GM18498 (cell line): ENCODE data around the gene TPCN2.

Experiments used
- ATAC-seq: cut with Tn5 transposase; IDR thresholded peaks from one replicate; pipeline ENCODE4 v1.9.1; 2021; ENCODE audit warnings: mild to moderate bottlenecking, moderate library complexity; ENCODE audit not compliant: unreplicated experiment

TPCN2 gene

DNA sequence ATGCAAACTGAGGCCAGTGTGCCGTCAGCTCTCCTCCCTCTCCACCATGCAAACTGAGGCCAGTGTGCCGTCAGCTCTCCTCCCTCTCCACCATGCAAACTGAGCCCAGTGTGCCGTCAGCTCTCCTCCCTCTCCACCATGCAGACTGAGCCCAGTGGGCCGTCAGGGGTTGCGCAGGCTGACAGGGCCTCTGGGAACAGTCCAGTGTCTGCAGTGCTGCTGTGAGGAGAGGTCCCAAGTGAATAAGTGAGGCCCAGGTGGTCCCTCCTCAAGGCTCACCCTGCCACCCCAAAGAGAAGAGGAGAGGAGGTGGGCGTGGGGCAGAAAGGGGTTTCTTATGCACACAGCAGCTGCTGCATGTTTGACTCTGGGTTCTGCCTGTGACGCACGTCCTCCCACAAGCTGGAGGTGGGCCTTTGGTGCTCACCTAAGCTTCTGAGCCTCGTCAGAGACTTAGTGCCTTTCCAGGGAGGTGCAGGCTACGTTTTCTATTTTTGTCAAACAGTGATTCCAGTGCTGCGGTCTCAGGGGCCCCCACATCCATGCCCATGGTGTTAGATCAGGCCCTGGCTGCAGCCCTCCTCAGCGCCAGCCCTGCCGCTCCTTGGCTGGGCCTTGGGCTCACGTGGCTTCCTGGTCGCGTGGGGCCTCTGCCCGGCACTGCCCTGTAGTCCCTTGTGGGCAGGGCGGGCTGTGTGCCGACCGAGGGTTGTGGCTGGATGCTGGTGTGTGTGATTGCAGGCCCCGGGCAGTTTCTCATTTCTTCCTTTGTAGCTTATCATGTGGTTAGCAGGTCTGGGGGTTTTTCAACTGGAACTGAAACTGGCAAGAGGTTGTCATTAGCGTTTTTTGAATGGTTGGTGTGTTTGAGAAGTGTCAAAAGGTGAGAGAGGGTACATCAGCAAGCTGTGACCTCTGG is 7.1 kb downstream of the TPCN2 start:
- peak; percentile 86 for ATAC-seq

DNA sequence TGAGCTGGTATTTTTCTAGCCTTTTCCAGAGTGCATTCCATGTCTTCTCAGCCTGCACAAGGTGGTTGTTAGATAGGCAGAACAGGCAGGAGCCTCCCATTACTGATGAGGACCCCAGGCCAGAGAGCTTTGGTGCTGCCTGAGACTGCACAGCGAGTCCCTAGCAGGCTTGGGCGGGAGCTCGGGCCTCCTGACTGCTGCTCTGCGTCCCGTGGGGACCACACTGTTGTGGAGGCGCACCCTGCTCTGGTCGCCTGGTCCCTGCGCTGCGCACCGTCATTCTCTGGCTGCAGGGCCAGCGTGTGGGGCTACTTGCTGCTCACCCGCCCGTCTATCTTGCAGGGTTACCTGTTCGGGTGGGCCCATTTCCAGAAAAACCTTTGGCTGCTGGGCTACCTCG is 8.5 kb downstream of the TPCN2 start:
- ATAC-seq = no peak

DNA sequence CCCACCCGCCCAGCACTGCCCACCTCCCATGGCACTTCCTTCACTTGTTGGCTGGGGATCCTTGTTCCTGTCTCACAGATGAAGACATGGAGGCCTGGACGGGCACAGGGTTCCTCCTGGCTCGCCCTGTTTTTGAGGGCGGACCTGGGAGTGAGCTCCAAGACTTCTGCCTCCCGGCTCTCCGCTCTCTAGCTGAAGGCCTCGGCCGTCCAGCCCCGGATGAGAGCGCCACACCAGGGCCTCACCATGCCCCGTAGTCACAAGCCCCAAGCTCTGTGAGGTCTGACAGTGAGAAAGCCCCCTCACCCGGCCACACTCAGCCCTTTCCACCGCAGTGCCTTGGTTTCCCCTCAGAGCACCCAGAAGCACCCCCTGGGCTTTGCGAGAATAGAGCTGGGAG is 9.1 kb downstream of the TPCN2 start:
- ATAC-seq = no peak

DNA sequence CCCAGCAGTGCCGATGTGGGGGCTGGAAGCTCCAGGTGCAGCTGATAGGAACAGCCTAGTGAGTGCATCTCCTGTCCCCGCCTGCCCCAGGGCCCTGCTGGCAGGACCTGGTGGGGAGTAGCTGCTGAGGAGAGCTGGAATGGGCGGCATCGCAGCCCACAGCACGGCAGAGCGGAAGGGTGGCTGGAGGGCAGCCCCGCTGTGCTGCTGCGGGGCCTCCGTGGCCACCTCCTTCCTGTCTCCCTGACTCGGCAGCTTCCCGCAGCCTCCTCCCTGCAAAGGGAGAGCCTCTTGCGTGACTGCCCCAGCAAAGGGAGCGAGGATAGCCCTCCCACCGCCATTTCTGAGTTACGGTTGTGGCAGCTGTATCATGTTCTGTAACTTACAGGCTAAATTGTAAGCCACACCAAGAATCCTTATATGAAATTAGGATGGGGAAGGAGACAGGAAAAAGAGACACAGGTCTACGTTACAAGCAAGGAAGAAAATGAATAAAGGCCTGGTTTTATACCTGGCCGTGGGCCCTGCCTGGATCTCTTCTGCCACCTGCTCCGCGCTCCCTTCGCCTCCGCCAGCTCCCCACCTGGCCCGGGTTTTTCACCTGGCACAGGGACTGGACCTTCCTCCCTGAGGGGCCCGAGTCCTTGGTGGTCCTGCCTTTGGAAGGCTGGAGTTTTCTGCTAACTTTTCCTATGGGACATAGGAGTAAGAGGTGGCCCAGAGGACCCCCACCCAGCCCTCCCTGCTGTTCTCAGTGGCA is 10.0 kb downstream of the TPCN2 start:
- no peak for ATAC-seq

DNA sequence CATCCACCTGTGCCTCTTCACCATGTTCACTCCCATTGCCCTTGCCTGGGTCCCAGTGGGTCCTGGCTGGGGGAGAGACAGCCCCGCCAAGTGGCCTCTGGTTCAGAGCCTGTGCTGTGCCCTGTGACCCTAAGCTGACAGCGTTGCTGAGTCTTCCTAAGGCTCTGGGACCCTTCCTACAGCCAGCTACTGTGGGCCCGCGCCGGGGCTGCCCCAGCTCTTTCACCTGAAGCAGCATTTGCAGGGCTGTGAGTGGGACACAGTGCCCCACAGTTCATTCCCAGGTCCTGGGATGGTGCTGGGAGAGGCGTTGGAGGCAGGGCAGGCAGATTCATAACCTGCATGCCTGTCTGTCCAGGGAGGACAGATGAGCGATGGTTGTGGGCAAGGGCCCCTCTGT is 10.7 kb downstream of the TPCN2 start:
- ATAC-seq = no peak

DNA sequence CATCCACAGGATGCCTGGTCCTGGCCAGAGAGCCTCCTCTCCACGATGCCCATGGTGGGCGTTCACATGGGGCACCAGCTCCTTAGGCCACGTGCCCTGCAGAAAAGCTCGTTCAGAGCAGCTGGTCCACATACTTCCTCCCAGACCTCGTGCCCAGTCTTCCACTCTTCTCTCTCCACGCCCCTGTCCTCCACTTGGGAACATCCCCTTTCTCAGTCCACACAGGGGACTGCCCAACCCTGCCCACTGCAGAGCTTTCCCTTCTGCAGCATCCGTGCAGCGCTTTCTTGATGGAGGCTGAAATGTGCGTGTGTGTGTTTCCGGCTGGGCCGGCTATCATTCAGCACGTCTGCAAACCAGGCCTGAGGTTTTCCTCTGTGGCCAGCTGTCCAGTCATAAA is 11.3 kb downstream of the TPCN2 start:
- ATAC-seq = no peak

DNA sequence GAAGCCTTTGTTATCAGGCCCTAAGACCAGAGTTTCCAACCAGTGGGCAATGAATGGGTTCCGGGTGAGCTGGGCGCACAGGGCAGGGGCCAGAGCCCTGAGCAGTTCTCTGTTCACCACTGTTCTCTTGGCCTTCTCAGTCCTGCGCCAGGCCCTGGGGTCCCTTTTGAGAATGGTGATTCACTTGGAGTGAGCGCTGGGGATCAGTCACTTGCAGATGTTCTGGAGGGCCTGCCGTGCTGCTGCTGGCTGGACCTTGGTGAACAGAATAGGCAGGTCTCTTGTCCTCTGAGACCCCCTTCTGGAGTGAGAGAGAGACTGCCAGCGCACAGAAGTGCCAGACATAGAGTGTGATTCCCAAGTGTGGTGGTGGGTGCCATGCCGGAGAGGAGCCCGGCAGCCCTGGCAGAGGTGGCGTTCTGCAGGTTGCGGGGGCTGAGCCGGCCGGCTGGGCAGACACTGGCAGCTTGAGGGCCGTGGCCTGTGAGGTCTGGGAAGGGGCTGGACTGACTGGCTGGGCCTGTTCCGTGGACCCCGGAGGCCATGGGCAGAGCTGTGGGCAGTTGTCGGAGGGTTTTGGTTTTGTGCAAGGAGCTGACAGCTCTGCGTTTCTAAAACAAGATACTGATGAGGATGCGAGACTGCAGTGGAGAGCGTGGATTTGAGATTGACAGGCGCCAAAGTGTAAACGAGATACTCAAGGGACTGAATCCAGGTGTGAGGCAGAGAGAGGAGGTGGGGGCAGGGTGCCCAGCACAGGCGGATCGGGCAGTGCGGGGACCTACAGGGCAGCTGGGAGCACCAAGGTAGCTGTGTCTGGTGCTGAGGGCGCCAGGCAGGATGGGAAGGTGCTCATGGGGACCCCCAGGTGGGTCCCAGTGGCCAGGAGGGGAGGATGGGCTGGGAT is 12.3 kb downstream of the TPCN2 start:
- ATAC-seq = no peak

DNA sequence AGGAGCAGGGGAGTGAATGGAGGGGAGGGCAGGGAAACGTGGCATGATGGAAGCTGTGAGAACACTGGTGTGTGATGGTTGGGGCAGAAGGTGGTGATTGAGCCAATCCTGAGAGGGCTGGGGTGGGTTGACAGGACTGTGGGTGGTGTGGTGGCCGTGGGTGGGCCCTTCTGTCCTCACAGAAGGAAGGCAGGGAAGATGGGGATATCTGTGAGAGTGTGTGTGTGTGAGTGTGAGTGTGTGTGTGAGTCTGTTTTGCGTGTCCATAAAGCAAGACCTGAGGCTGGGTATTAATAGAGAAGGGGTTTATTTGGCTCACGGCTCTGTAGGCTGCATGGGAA is 13.0 kb downstream of the TPCN2 start:
- ATAC-seq = no peak

DNA sequence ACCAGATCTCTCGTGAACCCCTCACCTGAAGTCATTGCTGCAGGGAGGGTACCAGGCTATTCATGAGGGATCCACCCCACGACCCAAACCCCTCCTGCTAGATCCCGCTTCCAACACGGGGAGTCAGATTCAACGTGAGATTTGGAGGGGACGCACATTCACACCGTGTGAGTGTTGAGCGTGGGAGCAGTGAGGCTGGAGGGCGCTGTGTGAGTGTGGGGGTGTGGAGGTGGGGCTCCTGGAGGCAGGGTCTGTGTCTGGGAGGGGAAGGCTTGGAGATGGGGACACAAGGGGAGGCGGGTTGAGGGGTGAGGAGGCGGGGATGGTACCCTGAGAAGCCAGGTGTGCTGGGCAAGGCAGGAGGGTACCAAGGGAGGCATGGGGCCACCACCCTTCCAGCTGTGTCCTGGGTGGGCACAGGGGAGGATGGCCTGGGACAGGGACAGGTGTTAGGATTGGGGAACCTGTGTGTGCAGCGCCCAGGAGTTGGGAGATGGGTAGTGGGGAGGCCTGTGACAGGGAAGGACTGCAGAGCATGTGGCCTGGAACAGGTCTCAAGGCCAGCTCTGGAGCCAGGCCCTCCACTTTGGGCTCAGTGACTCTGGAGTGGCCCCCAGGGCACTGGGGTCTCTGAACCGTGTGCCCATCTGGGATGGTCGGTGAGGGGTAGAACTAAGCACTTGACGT is 13.6 kb downstream of the TPCN2 start:
- no peak for ATAC-seq

DNA sequence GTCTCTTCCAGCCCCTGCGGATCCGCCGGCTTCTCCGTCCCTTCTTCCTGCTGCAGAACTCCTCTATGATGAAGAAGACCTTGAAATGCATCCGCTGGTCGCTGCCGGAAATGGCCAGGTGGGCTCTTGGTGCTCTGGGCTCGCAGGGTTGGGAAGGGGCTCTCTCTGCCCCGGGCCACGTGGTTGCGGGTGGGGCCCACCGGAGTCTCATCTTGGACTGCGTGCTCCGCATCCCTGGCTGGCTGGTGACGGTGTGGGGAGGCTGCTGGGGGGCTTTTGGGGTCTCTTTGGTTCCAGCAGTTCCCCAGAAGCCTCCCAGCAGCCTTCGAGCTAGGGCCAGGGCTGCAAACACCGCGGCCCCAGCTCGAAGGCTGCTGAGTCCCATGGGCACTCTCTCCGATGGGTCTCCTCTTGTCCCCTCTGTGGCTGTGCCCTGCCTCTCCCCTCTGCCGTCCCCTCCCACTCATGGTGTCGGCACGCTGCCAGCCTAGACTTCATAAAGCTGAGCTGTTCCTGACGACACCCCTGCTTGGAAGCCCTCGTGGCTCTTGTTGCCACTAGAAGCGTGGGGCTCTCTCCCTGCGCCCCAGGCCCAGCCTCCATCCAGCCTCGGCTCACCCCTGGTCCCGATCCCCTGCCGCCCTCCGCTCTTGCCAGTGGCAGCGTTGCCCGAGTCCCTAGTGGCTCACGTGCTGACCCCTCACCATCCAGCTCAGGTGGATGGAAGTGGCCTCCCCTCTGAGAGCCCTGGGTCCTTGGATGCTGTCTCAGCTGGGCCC is 14.3 kb downstream of the TPCN2 start:
- ATAC-seq = no peak

DNA sequence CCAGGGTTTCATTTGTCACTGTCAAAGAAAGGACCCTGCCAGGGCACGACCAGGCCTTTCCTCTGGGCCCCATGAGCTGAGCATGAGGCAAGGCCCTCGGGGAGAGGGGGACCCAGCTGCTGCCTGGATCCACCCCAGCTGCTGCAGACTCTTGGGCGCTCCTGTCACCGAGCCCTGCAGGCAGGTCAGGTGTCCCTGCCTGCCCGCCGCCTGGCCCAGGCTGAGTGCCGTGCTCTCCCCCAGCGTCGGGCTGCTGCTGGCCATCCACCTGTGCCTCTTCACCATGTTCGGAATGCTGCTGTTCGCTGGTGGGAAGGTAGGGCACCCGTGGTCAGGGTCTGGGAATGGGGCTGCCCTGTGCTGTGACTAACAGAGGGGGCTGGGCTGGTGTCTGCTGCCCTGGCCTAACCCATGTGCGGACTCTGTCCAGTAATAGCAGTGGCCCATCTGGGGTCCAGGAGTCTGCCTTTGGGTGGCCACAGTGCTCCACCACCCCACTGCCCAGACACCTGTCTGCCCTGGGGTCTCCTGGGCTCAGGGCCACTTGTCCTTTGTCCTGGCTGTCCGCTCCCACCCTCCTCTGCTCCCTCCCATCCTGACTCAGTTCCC is 15.0 kb downstream of the TPCN2 start:
- no peak for ATAC-seq

DNA sequence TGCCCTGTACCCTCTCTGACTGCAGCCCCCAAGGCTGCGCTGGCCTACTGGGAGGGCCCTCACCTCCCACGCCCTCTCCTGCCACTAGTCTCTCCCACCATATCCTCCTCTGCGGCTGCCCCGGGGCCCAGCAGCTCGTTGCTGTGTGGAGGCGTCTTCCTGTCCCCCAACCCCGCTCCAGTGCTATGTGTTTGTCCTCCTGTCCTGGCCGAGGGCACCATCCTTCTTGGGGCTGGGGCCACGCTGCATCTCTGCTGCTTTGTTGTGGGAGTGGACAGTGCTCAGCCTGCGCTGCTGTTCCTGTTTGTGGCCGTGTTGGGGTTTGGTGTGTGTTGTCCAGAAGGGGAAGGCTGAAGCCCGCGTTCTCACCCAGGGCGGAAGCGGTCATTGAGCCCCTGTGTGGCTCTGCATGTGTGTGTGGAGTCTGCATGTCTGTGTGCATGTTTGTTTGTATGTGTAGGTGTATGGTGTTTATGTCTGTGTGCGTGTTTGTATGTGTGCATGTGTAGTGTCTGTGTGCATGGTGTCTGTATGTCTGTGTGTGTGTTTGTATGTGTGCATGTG is 15.7 kb downstream of the TPCN2 start:
- no peak for ATAC-seq

DNA sequence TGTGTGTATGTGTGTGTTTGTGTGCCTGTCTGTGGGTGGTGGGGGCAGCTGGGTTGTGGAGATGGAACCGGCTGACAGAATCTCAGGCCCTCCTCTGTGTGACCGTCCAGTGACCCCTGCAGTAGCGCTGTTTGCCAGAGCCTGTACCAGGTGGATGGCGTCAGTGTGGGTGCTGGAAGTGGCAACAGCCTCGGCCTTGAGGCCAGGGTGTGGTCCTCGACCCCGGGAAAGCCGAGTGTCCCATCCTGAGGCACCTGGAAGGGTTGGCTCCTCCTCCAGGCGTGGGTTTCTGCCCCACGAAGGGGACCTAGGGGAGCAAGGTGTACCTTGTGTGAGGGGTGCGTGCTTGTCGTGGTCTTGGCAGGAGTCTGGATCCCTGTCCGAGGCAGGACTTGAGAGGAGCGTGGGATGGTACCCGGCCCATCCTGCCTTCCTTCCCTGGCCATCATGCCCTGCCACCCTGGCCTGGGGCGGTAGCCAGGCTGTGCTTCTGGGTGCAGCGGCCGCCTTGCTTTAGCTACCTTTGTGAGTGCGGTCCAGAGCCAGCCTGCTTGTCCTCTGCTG is 16.5 kb downstream of the TPCN2 start:
- ATAC-seq = no peak

DNA sequence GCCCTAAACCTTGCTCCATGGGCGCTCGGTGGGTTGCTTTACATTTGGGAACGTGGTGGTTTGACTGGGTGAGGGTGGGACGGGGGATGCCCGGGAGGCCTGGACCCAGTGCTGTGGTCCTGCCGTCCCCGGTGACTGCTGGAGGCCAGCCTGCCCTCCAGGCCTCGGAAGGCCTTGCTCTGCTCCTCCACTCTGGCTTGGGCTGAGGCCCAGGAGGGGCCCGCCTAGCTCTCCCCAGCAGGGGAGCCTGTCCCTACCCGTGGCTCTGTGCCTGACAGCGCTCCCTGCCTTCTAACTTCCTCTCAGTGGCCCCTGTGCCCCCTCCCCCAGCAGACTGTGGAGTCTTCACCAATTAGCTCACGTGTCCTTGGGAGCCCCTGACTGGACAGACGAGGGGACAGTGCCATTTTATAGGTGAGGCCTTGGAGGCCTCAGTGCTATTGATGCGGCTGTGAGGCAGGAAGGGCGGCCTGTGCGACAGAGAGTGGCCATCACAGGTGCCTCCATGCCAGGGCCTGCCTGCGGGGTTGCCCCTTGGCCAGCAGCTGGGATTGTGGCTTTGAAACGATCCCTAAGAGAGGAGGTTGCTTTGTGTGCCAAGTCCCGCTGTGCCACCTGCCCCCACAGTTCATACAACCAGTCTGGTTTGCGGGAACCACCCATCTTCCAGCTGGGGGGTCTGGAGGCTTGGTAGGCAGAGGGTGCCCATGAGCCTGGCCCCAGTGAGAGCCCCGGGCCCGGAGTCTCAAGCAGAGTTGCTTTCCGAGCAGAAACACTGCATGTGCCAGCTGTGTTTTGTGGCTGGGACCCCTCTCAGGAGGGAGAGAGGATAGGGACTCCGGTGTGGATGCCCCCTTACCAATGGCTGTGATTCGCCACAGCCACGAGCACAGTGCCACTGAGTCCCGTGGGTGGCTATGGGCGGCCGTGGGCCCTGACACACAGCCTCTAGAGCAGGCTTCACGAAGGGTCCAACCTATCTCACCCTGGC is 17.7 kb downstream of the TPCN2 start:
- no peak for ATAC-seq

DNA sequence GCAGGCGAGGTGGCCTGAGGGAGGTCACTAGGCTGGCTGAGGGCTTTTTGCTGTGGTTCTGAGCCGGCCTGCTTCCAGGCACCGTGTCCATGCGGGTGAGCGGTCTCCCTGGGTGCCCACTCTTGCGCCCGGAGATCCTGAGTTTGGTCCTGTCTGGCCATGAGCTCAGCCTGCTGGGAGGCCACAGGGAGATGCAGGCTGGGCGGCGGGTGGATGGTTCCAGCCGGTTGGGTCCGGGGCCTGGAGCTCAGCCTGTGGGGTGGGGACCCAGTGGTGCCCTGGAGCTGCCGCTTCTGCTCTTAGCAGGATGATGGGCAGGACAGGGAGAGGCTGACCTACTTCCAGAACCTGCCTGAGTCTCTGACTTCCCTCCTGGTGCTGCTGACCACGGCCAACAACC is 18.5 kb downstream of the TPCN2 start:
- ATAC-seq = no peak

DNA sequence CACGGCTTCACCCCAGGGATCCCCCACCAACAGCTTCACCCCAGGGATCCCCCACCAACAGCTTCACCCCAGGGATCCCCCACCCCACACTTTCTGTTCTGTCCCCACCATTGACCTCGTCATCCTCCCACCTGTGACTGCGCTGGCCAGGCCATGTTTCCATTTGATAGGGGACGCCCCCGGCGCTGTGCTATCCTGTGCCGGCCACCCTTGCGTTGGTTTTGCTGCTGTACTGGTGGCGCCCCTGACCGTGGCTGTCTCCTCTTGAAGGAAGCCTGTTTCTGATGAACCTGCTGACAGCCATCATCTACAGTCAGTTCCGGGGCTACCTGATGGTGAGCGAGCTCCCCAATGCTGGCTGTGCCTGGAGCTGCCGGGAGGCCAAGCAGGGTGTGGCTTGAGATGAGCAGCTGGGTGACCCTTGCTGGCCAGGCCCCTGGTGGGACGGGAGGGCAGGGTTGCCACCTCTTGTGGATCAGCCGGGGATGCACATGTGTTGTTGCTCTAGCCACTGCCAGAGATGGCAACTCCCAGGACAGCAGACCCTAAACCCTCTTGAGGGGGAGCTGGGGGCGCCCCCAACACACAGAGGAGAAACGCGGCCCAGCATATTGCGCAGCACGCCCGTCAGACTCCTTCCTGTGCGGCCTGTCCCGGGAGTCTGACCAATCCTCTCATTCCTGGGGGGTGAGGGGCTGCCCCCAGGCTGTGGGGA is 22.5 kb downstream of the TPCN2 start:
- no peak for ATAC-seq

DNA sequence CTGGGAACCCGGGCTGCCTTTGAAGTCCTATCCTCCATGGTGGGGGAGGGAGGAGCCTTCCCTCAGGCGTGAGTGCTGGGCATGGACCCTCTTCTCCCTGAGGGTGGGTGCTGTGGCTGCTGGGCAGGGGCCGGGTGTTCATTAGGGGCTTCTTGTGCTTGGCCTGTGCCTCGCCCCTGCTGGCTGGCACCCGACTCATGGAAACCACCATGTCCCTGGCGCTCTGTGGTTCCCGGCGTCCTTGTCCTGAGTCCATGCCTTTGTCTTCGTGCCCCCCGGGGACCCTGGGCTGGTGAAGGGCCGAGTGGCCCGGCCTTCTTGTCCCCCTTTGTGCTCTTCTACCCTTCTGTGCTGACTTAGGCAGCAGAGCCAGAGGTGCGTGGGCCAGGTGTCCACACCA is 23.2 kb downstream of the TPCN2 start:
- no peak for ATAC-seq
